ENCODE measurements around the gene CHAC2.
"Not testable (repeated sequence)": the region's sequence is repeated elsewhere in the genome, so short reads cannot be mapped to it uniquely, and the experiment has no call there.

CHAC2 gene

GRCh38 chr2:53767405-53768241 lies at the start of gene CHAC2:
TSS of gene CHAC2 (plus strand) at chr2:53767804. CDS start at chr2:53767887, 83 bp downstream.
- DNase-seq (ENCODE audit: low read depth, low spot score) = no peak

GRCh38 chr2:53720944-53721343 lies 46.7 kb upstream of the CHAC2 start:
- DNase-seq (ENCODE audit: low read depth, low spot score) = not testable (repeated sequence)

- no peak for DNase-seq (ENCODE audit: low read depth, low spot score)
These were observed 43.1 kb upstream of the CHAC2 start for GRCh38 chr2:53724536-53724935.

GRCh38 chr2:53725662-53726061 lies 41.9 kb upstream of the CHAC2 start:
- no peak for DNase-seq (ENCODE audit: low read depth, low spot score)

- no peak for DNase-seq (ENCODE audit: low read depth, low spot score)
These were observed 39.7 kb upstream of the CHAC2 start for GRCh38 chr2:53727921-53728320.

- DNase-seq (ENCODE audit: low read depth, low spot score) = no peak
These were observed 38.4 kb upstream of the CHAC2 start for GRCh38 chr2:53729143-53729762.

- DNase-seq (ENCODE audit: low read depth, low spot score) = no peak
These were observed 30.5 kb upstream of the CHAC2 start for GRCh38 chr2:53737091-53737490.

- DNase-seq (ENCODE audit: low read depth, low spot score) = no peak
These were observed 28.6 kb upstream of the CHAC2 start for GRCh38 chr2:53739032-53739431.

- no peak for DNase-seq (ENCODE audit: low read depth, low spot score)
These were observed 27.4 kb upstream of the CHAC2 start for GRCh38 chr2:53740170-53740569.

- no peak for DNase-seq (ENCODE audit: low read depth, low spot score)
These were observed 23.1 kb upstream of the CHAC2 start for GRCh38 chr2:53744395-53745065.

- DNase-seq (ENCODE audit: low read depth, low spot score) = no peak
These were observed 17.4 kb upstream of the CHAC2 start for GRCh38 chr2:53750041-53750768.

- DNase-seq (ENCODE audit: low read depth, low spot score) = no peak
These were observed 15.9 kb upstream of the CHAC2 start for GRCh38 chr2:53751728-53752127.

GRCh38 chr2:53752385-53752784 lies 15.2 kb upstream of the CHAC2 start:
- no peak for DNase-seq (ENCODE audit: low read depth, low spot score)

GRCh38 chr2:53753041-53753440 lies 14.6 kb upstream of the CHAC2 start:
- no peak for DNase-seq (ENCODE audit: low read depth, low spot score)

GRCh38 chr2:53755121-53755520 lies 12.5 kb upstream of the CHAC2 start:
- DNase-seq (ENCODE audit: low read depth, low spot score) = no peak

GRCh38 chr2:53756644-53757043 lies 11.0 kb upstream of the CHAC2 start:
- no peak for DNase-seq (ENCODE audit: low read depth, low spot score)

GRCh38 chr2:53757206-53757605 lies 10.4 kb upstream of the CHAC2 start:
- not testable (repeated sequence) for DNase-seq (ENCODE audit: low read depth, low spot score)

- DNase-seq (ENCODE audit: low read depth, low spot score) = no peak
These were observed 1.8 kb upstream of the CHAC2 start for GRCh38 chr2:53765767-53766166.

- no peak for DNase-seq (ENCODE audit: low read depth, low spot score)
These were observed 588 bp downstream of the CHAC2 start for GRCh38 chr2:53768242-53768542.

GRCh38 chr2:53769318-53769945 lies 1.8 kb downstream of the CHAC2 start:
- no peak for DNase-seq (ENCODE audit: low read depth, low spot score)

- DNase-seq (ENCODE audit: low read depth, low spot score) = no peak
These were observed 2.7 kb downstream of the CHAC2 start for GRCh38 chr2:53770264-53770663.

GRCh38 chr2:53777134-53777533 lies 9.5 kb downstream of the CHAC2 start:
- DNase-seq (ENCODE audit: low read depth, low spot score) = no peak
